MCF 10A (cell line): ENCODE data around the gene MFAP3L. TPM values are rescaled to one million over a fixed set of nuclear protein-coding genes. Genes with fewer than 3 reads are reported as not detected.

Experiments
- BruUV-seq: library from RNA; stranded (reverse); fragments of 400-500 nt; replicated peaks from 2 replicates; lab custom pipeline; 2021; lab: Mats Ljungman, UMichigan
- CTCF ChIA-PET: fragments of 300-600 bp; sonication (Branson Sonifier 250); formaldehyde crosslinking; extraction: SDS; loops from one replicate; lab custom pipeline; 2021; ENCODE audit warnings: antibody characterized with exemption, inconsistent platforms; lab: Yijun Ruan, JAX
- POLR2A ChIA-PET: fragments of 300-600, 350-650 bp; sonication (Branson Sonifier 250); formaldehyde crosslinking; extraction: SDS; loops from one replicate; lab custom pipeline; 2020; ENCODE audit warnings: antibody characterized with exemption, inconsistent platforms; lab: Yijun Ruan, JAX
- DNase-seq: peaks from one replicate; pipeline ENCODE4 v3.0.0-alpha.2; 2018; ENCODE audit not compliant: unreplicated experiment
- H3K27ac Mint-ChIP-seq: one replicate; pipeline ENCODE4 v1.8.0; 2022; ENCODE audit warnings: mild to moderate bottlenecking, low read depth, mixed read lengths; ENCODE audit not compliant: unreplicated experiment
- H3K27me3 Mint-ChIP-seq: one replicate; pipeline ENCODE4 v1.8.0; 2022; ENCODE audit warnings: mixed read lengths; ENCODE audit not compliant: insufficient read depth, unreplicated experiment
- H3K36me3 Mint-ChIP-seq: one replicate; pipeline ENCODE4 v1.8.0; 2022; ENCODE audit warnings: mild to moderate bottlenecking, moderate library complexity, mixed read lengths; ENCODE audit not compliant: insufficient read depth, unreplicated experiment
- H3K4me1 Mint-ChIP-seq: one replicate; pipeline ENCODE4 v1.8.0; 2022; ENCODE audit warnings: mixed read lengths; ENCODE audit not compliant: insufficient read depth, unreplicated experiment
- H3K4me3 Mint-ChIP-seq: one replicate; pipeline ENCODE4 v1.8.0; 2022; ENCODE audit warnings: mild to moderate bottlenecking, moderate library complexity, mixed read lengths; ENCODE audit not compliant: unreplicated experiment
- H3K9me3 Mint-ChIP-seq: one replicate; pipeline ENCODE4 v1.8.0; 2022; ENCODE audit warnings: mixed read lengths; ENCODE audit not compliant: unreplicated experiment
- intact Hi-C: fragments of 100-400 bp; cut with micrococcal nuclease; formaldehyde crosslinking; loops from 2 replicates; pipeline ENCODE4 v1.14.1; 2022
- total RNA-seq: library from RNA; stranded (reverse); gene quantifications from 2 replicates; pipeline ENCODE4 v1.2.3, GENCODE V29; 2022
- TF ChIP-seq, protein P1 (sequence below): fragments of 200-600 bp; IDR thresholded peaks from one replicate; pipeline ENCODE4 v1.8.0; 2022; ENCODE audit warnings: antibody characterized with exemption, mild to moderate bottlenecking; ENCODE audit not compliant: unreplicated experiment

MFAP3L gene
- total RNA-seq, 1 experiment from 2014 or later, result 4.1 TPM

DNA sequence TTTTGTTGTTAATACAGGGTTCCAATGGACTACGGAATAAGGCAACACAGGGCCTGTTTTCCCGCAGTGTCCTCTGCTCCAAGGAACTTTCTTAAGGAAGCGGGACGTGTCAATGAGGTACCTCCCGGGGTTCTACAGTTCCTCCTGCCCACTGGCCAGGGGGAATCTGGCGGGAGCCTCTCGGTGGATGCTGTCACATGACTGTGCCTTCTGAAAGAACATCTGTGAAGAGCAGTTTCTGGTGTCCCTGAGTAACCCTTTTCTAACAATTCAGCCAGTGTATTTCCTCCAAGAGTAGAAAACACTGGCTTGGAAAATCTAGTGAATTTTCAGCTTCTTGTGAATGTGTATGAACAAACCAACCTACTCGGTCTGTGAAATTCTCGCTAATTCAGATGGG lies 32.7 kb downstream of the MFAP3L start:
- ChIA-PET POLR2A (interaction anchor here (1.0 kb wide), 1 partner anchor 33 kb away, joined by 3 read pairs; the partner anchor contains the start of gene MFAP3L), CTCF (interaction anchor here (0.6 kb wide), 1 partner anchor 9 kb away, joined by 3 read pairs; no protein-coding TSS in a partner anchor)
- DNase-seq, result no peak
- Mint-ChIP-seq H3K27ac (no peak overlapping the region), H3K27me3 (no peaks in the 10 kb centered on the region), H3K36me3 (no peaks in the 10 kb centered on the region), H3K4me1 (no peaks in the 10 kb centered on the region), H3K9me3 (no peaks in the 10 kb centered on the region), H3K4me3 (no peak overlapping the region)
- intact Hi-C loops, result no loop called here
- TF ChIP-seq, protein P1, sequence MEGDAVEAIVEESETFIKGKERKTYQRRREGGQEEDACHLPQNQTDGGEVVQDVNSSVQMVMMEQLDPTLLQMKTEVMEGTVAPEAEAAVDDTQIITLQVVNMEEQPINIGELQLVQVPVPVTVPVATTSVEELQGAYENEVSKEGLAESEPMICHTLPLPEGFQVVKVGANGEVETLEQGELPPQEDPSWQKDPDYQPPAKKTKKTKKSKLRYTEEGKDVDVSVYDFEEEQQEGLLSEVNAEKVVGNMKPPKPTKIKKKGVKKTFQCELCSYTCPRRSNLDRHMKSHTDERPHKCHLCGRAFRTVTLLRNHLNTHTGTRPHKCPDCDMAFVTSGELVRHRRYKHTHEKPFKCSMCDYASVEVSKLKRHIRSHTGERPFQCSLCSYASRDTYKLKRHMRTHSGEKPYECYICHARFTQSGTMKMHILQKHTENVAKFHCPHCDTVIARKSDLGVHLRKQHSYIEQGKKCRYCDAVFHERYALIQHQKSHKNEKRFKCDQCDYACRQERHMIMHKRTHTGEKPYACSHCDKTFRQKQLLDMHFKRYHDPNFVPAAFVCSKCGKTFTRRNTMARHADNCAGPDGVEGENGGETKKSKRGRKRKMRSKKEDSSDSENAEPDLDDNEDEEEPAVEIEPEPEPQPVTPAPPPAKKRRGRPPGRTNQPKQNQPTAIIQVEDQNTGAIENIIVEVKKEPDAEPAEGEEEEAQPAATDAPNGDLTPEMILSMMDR, result no peak
- no TSS peak for BruUV-seq

DNA sequence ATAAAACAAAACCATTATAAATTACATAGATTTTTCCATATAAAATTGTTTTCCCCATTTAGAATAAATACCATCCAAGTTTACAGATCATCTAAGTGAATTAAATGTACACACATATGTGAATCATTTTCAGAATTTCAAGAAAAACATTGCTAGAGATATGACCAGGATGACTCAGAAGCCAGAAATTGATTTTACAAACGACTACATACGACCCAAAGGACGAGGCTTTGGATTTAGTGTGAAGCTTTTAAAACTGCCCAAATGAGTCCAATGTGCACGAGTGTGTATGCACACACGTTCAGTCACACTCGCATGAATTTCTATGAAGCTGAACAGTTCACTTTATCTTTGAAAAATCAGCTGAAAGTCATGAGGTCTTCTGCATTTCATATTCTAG lies 37.9 kb downstream of the MFAP3L start:
- H3K4me1 Mint-ChIP-seq, result peaks cover 4% of the 10 kb centered on the region
- TF ChIP-seq, protein P1, result no peak
- ChIA-PET CTCF (interaction anchor here (0.6 kb wide), 1 partner anchor 877 kb away, joined by 3 read pairs; no protein-coding TSS in a partner anchor), POLR2A (no interaction called here)
- H3K27me3 Mint-ChIP-seq, result no peaks in the 10 kb centered on the region
- DNase-seq, result no peak
- H3K36me3 Mint-ChIP-seq, result no peaks in the 10 kb centered on the region
- BruUV-seq, result no TSS peak
- no peak overlapping the region for H3K27ac Mint-ChIP-seq
- no peak overlapping the region for H3K4me3 Mint-ChIP-seq
- no peaks in the 10 kb centered on the region for H3K9me3 Mint-ChIP-seq
- intact Hi-C loops, result no loop called here

- ChIA-PET POLR2A (interaction anchor here (1.2 kb wide), 1 partner anchor 9 kb away, joined by 3 read pairs; no protein-coding TSS in a partner anchor), CTCF (interaction anchor here (0.6 kb wide), 1 partner anchor 877 kb away, joined by 3 read pairs; no protein-coding TSS in a partner anchor)
- TF ChIP-seq, protein P1, result no peak
- Mint-ChIP-seq H3K4me3 (no peak overlapping the region), H3K9me3 (no peaks in the 10 kb centered on the region), H3K36me3 (no peaks in the 10 kb centered on the region), H3K4me1 (peaks cover 4% of the 10 kb centered on the region), H3K27me3 (no peaks in the 10 kb centered on the region), H3K27ac (no peak overlapping the region)
- intact Hi-C loops, result no loop called here
- DNase-seq, result no peak
- no TSS peak for BruUV-seq
These were observed 38.6 kb downstream of the MFAP3L start for GRCh38 chr4:169987327-169988228.

DNA sequence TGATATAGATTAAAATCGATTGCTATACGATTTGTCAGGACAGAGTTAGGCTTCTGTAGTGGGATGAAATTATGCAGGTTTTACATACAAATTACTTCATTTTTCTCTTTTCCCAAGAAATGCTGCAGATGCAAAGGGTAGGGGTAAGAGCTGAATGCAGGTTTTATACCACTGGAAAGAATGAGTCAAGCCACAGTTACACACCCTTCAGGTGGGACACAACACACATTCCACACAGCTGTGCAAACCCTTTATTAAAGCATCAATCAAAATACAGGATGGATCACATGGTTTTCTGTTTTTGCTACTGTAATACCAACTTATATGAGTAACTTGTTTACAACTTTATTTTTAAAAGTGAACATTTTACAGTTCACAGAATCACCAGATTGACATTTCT lies 39.8 kb downstream of the MFAP3L start:
- intact Hi-C loops, result no loop called here
- peaks cover 4% of the 10 kb centered on the region for H3K4me1 Mint-ChIP-seq
- no peak overlapping the region for H3K27ac Mint-ChIP-seq
- ChIA-PET CTCF (no interaction called here), POLR2A (interaction anchor here (1.1 to 1.3 kb wide), 3 partner anchors 10 to 163 kb away, joined by 3 read pairs; partner anchors contain the start of gene MFAP3L)
- H3K27me3 Mint-ChIP-seq, result no peaks in the 10 kb centered on the region
- no peak overlapping the region for H3K4me3 Mint-ChIP-seq
- no TSS peak for BruUV-seq
- H3K9me3 Mint-ChIP-seq, result no peaks in the 10 kb centered on the region
- TF ChIP-seq, protein P1, result no peak
- no peaks in the 10 kb centered on the region for H3K36me3 Mint-ChIP-seq
- DNase-seq, result no peak
